ENCODE measurements around the gene STK24. TPM values are rescaled to one million over a fixed set of nuclear protein-coding genes. Genes with fewer than 3 reads are reported as not detected.

STK24 gene
- polyA plus RNA-seq, 3 donors: 14.2 to 59.8 (median 28.9) TPM

GRCh38 chr13:98557937-98558792 is 18.7 kb downstream of the STK24 start:
- no peak overlapping the region for H3K27ac ChIP-seq (ENCODE audit: low read depth in 1 of 2, low read length in 2 of 2)
- H3K4me3 Mint-ChIP-seq: no peak overlapping the region
- H3K4me1 Mint-ChIP-seq: peaks cover 61% of the 10 kb centered on the region
- no peak overlapping the region for H3K9ac ChIP-seq (ENCODE audit: insufficient read depth, low read length, poor library complexity, severe bottlenecking)
- H3K4me2 ChIP-seq (replicated peaks; ENCODE audit: extremely low read depth, low read length, poor library complexity, severe bottlenecking): no peak overlapping the region
- H3K27me3 ChIP-seq (ENCODE audit: control insufficient read depth in 2 of 2, insufficient read depth in 2 of 2, low read length in 2 of 2): no peaks in the 10 kb centered on the region
- peaks cover 97% of the 10 kb centered on the region for H3K79me2 ChIP-seq (ENCODE audit: insufficient read depth, low read length)
- H3K27ac Mint-ChIP-seq: peak overlapping the region in 1 of 7 donors; percentile 18
- H3K9me3 ChIP-seq (replicated peaks in 1 of 2; ENCODE audit: control insufficient read depth in 1 of 2, insufficient read depth in 1 of 2, low read length in 2 of 2): peaks cover 0 to 5% of the 10 kb centered on the region in 2 donors
- peaks cover 0 to 4% (median 3%) of the 10 kb centered on the region in 3 donors for H3K27me3 Mint-ChIP-seq (ENCODE audit: low read depth in 3 of 3)
- H2AFZ ChIP-seq (ENCODE audit: insufficient read depth, low read depth, low read length, poor library complexity, severe bottlenecking): no peak overlapping the region
- intact Hi-C loops (cut with micrococcal nuclease): no loop called here
- peaks cover 25 to 42% of the 10 kb centered on the region in 2 donors for H3K4me1 ChIP-seq (ENCODE audit: control insufficient read depth in 1 of 2, insufficient read depth in 2 of 2, low read length in 2 of 2)
- DNase-seq: no peak
- peaks cover 0 to 12% of the 10 kb centered on the region in 2 donors for H3K36me3 ChIP-seq (replicated peaks in 1 of 2; ENCODE audit: control insufficient read depth in 1 of 2, insufficient read depth in 2 of 2, low read length in 2 of 2)
- 79% methylated on average over 5 of the region's 10 CpGs for WGBS (ENCODE audit: insufficient coverage)
- H3K4me3 ChIP-seq (replicated peaks in 1 of 3; ENCODE audit: low read depth in 2 of 3, low read length in 3 of 3): no peak overlapping the region
- peaks cover 100% of the 10 kb centered on the region for H4K20me1 ChIP-seq (ENCODE audit: insufficient read depth, low read length)
- peaks cover 17 to 19% of the 10 kb centered on the region in 2 donors for H3K36me3 Mint-ChIP-seq
- no peak for TF ChIP-seq CTCF (IDR thresholded peaks at IDR 0.05)
- peaks cover 0 to 10% (median 5%) of the 10 kb centered on the region in 7 donors for H3K9me3 Mint-ChIP-seq

GRCh38 chr13:98556968-98557631 is 19.8 kb downstream of the STK24 start:
- Mint-ChIP-seq H3K27me3 (ENCODE audit: low read depth in 3 of 3) (peaks cover 0 to 4% (median 3%) of the 10 kb centered on the region in 3 donors), H3K4me1 (peaks cover 56% of the 10 kb centered on the region), H3K27ac (peak overlapping the region in 2 of 7 donors; percentile 63 to 71), H3K36me3 (peaks cover 18 to 23% of the 10 kb centered on the region in 2 donors), H3K4me3 (peak overlapping the region in 1 of 2 donors; percentile 6), H3K9me3 (peaks cover 0 to 12% (median 5%) of the 10 kb centered on the region in 7 donors)
- no peak overlapping the region for H3K4me3 ChIP-seq (replicated peaks in 1 of 3; ENCODE audit: low read depth in 2 of 3, low read length in 3 of 3)
- H3K36me3 ChIP-seq (replicated peaks in 1 of 2; ENCODE audit: control insufficient read depth in 1 of 2, insufficient read depth in 2 of 2, low read length in 2 of 2): peaks cover 0 to 12% of the 10 kb centered on the region in 2 donors
- no peak overlapping the region for H3K4me2 ChIP-seq (replicated peaks; ENCODE audit: extremely low read depth, low read length, poor library complexity, severe bottlenecking)
- H4K20me1 ChIP-seq (ENCODE audit: insufficient read depth, low read length): peaks cover 100% of the 10 kb centered on the region
- peaks cover 21 to 36% of the 10 kb centered on the region in 2 donors for H3K4me1 ChIP-seq (ENCODE audit: control insufficient read depth in 1 of 2, insufficient read depth in 2 of 2, low read length in 2 of 2)
- peaks cover 0 to 11% of the 10 kb centered on the region in 2 donors for H3K9me3 ChIP-seq (replicated peaks in 1 of 2; ENCODE audit: control insufficient read depth in 1 of 2, insufficient read depth in 1 of 2, low read length in 2 of 2)
- TF ChIP-seq CTCF (IDR thresholded peaks at IDR 0.05): no peak
- H3K9ac ChIP-seq (ENCODE audit: insufficient read depth, low read length, poor library complexity, severe bottlenecking): no peak overlapping the region
- peaks cover 97% of the 10 kb centered on the region for H3K79me2 ChIP-seq (ENCODE audit: insufficient read depth, low read length)
- H2AFZ ChIP-seq (ENCODE audit: insufficient read depth, low read depth, low read length, poor library complexity, severe bottlenecking): no peak overlapping the region
- H3K27ac ChIP-seq (ENCODE audit: low read depth in 1 of 2, low read length in 2 of 2): no peak overlapping the region
- H3K27me3 ChIP-seq (ENCODE audit: control insufficient read depth in 2 of 2, insufficient read depth in 2 of 2, low read length in 2 of 2): no peaks in the 10 kb centered on the region
- WGBS (ENCODE audit: insufficient coverage): 87% methylated on average over 8 of the region's 10 CpGs
- intact Hi-C loops (cut with micrococcal nuclease): no loop called here
- DNase-seq: no peak
